Activated CD8-positive, alpha-beta memory T cell treated with anti-CD3 and anti-CD28 coated beads, Interleukin-2, amount 50 U/mL, for 4 hours (primary cell): ENCODE results near the gene KRTDAP.
"Not testable (repeated sequence)": the region's sequence is repeated elsewhere in the genome, so short reads cannot be mapped to it uniquely, and the experiment has no call there.

Experiments
- DNase-seq: peaks from one replicate; pipeline ENCODE4 v3.0.0-alpha.2; 2020

Gene KRTDAP

GRCh38 chr19:35483089-35483488, 7.2 kb downstream of the KRTDAP start:
- DNase-seq = no peak

- no peak for DNase-seq
Measured at GRCh38 chr19:35478794-35479677, 11.2 kb downstream of the KRTDAP start.

GRCh38 chr19:35476149-35476548, 14.1 kb downstream of the KRTDAP start:
- no peak for DNase-seq

DNA sequence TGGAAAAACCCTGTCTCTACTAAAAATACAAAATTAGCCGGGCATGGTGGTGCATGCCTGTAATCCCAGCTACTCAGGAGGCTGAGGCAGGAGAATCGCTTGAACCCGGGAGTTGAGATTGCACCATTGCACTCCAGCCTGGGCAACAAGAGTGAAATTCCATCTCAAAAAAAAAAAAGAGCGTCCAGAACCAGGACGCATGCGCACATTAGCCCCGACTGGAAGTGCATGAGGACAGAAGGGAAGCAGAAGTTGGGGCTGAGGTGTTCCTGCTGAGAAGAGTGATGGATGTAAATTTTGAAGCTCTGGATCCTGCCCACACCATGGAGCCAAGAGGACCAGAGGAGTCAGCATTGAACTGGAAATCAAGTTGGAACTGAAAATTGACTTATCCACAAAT, 15.7 kb downstream of the KRTDAP start:
- not testable (repeated sequence) for DNase-seq

DNA sequence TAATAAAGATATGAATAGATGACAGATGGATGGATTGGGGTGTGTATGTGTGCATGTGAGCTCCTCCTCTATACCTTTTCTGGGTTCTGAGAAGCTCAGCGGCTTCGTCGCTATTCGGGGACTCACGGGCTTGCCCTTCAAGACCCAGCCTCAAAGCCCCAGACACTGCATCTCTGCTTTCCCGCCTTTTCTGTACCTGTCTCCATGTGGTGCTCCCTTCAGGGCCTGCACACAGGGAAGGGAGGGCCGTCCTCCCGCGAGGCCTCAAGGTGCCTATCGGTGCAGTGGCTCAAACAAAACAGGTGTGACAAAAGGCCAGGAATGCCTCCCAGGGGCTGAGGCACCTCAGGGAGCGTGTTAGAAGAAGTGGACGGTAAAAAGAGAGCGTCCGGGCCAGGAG, 16.2 kb downstream of the KRTDAP start:
- no peak for DNase-seq

GRCh38 chr19:35471946-35472345, 18.3 kb downstream of the KRTDAP start:
- DNase-seq = no peak

DNA sequence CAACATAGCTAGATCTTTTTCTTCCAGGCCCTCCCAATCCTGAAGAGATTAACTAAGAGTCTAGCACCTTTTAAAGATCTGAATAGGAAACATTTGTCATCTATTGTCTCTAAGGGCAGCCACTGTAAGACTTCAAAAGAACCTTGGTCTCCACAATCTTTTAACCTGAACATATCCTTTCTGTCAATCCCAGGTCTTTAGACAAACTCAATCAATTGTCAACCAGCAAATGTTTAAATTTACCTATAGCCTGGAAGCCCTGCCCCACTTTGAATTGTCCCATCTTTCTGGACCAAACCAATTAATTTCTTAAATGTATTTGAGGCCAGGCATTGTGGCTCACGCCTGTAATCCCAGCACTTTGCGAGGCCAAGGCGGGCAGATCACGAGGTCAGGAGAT, 19.2 kb downstream of the KRTDAP start:
- not testable (repeated sequence) for DNase-seq

- no peak for DNase-seq
Measured at GRCh38 chr19:35470128-35470527, 20.1 kb downstream of the KRTDAP start.

DNA sequence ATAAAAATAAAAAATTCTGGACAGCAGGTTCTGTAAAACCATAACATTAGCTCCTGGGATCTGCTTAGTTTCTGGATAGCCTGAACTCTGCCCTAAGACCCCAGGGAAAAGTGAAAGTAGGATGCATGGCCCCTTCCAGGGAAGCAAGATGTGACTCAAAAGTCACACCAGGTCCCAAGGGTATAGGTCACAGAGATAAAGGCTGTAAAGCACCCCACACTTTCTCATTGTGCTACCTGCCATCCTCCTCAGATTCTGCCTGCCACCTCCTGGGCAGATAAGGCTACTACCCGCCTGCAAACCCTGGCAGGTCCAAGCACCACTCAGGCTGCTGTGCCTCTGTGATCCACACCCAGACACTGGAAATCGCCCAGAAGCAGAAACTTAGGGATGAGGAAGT, 21.6 kb downstream of the KRTDAP start:
- peak; percentile 65 for DNase-seq

- no peak for DNase-seq
Measured at GRCh38 chr19:35466259-35466658, 24.0 kb downstream of the KRTDAP start.

- not testable (repeated sequence) for DNase-seq
Measured at GRCh38 chr19:35462956-35463355, 27.3 kb downstream of the KRTDAP start.

GRCh38 chr19:35462476-35462953, 27.7 kb downstream of the KRTDAP start:
- peak; percentile 35 for DNase-seq

DNA sequence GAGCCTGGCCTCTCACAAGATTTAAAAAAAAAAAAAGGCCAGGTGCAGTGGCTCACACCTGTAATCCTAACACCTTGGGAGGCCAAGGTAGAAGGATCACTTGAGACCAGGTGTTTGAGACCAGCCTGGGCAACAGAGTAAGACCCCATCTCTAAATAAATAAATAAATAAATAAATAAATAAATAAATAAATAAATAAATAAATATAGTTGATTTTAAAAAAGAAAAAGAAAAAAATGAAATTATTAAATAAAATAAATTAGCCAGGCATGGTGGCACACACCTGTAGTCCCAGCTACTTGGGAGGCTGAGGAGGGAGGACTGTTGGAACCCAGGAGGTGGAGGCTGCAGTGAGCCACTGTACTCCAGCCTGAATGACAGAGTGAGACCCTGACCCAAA, 28.5 kb downstream of the KRTDAP start:
- DNase-seq = not testable (repeated sequence)

DNA sequence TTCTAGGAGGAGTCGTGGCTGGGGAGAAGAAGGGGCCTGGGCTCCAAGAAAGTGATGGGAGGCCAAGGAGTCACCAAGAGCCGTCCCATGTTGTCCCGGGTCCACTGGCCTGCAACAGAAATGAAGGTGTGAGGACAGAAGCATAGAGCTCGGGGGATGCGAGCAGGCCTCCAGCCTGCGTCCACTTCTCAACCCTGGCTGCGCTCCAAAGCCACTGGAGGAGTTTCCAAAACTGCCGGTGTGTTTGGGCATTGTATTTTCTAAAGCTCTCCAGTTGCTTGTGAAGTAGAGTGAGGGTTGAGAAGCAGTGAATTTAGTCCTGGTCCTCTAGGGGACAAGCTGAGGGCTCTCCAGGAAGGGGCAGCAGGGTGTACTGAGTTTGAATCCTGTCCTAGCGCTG, 29.2 kb downstream of the KRTDAP start:
- DNase-seq = no peak

GRCh38 chr19:35460608-35461007, 29.7 kb downstream of the KRTDAP start:
- no peak for DNase-seq

DNA sequence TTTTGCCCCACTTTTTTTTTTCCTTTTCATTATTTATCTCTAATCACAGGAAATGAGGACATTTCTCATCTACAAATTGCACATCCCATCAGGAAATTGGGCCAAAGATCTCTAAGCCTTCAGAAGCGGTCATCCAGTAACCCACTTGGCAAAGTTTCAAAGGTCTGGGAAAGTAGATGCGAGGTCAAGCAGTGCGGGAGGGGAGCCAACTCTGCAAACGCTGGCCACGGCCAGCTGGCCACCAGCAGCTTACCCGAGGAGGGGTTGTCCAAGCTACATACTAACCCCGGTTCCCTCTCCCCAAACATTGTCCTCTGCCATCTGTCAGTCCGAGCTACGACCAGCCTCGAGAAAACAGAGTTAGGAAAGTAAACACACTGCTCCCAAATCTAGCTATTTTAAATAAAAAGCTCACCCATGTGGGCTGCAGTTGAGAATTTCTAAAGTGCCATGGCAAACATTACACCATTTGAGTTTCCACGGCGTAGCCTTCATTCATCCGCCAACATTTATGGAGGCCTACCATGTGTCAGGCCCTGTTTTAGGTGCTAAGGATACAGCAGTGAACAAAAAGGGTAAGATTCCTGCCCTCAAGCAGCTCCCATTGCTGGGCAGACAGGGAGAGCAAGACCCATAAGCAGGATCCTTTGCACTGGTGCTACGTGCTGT, 30.7 kb downstream of the KRTDAP start:
- DNase-seq = no peak

DNA sequence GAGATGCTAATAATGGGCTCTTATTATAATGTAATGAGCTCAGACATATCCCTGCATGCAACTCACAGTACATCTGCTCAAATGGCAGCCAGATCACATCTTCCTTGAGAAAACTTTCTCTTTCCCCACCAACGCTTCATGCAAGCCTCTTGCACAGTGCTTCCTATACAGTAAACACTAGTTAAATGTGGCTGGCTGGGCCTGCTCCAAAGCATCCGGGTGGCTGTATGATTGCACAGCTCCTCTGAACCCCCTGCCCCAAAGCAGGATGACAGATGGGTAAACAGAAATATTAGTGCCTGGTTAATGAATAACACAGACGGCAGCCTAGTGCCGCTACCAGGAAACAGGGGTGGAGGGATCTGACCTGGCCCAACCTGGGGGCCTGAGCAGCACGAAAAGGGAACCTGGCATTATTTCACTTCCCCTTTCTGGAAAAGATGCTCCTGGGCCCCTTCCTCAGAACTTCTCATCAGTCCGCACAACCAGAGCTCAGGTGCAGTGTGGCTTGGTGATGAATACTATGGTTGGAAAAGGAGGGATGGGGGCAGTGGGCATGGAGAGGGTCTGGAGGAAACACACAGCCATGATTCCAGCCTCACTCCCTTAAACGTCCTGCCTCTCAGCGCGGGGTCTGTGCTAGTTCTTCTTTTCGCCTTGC, 31.4 kb downstream of the KRTDAP start:
- DNase-seq = no peak

GRCh38 chr19:35458192-35458591, 32.1 kb downstream of the KRTDAP start:
- no peak for DNase-seq

- no peak for DNase-seq
Measured at GRCh38 chr19:35457173-35457572, 33.1 kb downstream of the KRTDAP start.

DNA sequence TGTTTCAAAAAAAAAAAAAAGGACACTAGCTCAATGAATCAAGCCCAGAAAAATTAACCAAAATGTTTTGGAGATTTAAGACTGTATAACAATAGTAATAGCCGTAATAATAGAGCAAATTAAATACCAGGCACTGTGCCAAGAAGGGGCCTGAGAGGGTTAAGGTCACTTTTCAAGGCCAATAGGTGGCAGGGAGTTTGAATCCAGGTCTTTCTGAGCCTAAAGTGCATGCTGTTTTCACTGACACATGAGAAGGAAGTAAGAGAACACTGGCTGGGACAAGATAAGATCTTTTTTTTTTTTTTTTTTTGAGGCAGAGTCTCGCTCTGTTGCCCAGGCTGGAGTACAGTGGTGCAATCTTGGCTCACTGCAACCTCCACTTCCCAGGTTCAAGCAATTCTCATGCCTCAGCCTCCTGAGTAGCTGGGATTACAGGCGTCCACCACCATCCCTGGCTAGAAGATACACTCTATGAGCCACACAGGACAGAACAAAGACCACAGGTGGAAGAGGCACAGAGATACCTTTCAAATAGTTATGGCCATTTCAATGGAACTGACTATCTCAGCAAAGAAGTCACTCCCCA, 34.6 kb downstream of the KRTDAP start:
- DNase-seq = no peak

GRCh38 chr19:35454663-35455062, 35.6 kb downstream of the KRTDAP start:
- DNase-seq = no peak

DNA sequence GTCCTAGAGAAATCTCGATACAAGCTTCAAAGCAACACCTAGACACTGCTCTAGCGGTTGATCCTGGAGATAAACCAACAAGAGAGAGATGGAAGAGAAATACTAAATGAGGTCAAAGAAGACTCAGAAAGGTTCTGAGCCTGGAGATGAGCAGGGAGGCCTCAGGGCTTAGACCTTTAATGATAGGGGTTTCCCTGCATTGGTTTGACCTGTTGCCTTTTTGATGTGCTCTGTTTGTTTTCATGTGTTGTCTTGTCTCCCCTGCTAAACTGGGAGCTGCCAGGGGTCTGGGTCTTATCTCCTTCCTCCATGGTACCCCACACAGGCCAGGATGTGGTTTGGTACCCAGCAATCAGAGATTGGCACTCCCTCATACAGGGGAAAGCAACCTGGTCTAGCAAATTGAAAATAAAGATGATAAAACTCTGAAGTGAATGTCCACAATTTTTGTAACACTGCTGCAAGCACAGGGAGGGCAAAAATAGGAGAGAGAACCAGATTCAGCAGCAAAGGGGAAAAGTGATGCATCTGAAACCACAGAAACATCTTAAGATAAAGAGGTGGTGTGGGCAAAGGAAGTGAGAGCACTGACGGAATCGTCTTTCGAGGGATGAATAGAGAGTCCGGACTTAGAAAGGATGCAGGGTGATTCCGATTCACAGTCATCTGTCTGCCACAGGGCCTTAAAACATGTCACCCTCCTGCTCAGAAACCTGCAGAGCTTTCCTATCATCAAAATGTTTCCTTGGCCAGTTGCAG, 38.7 kb downstream of the KRTDAP start:
- no peak for DNase-seq
